Caco-2 (cell line): ENCODE results near the gene LTA4H. TPM values are rescaled to one million over a fixed set of nuclear protein-coding genes. Genes with fewer than 3 reads are reported as not detected.
A peak's percentile ranks its signal among the peaks of the same experiment; 100 is the strongest.

Experiments used
- BruUV-seq: library from RNA; stranded (reverse); fragments of 400-500 nt; replicated peaks from 2 replicates; lab custom pipeline; 2021; lab: Mats Ljungman, UMichigan
- CTCF ChIA-PET: fragments of 300-600 bp; sonication (Branson Sonifier 250); formaldehyde crosslinking; loops from one replicate; lab custom pipeline; 2022; ENCODE audit warnings: antibody characterized with exemption; lab: Charles Lee
- POLR2A ChIA-PET: fragments of 300-600 bp; sonication (Branson Sonifier 250); formaldehyde crosslinking; loops from one replicate; lab custom pipeline; 2022; ENCODE audit warnings: antibody characterized with exemption; lab: Charles Lee
- DNase-seq, 2 experiments: peaks; one replicate each; pipeline versions ENCODE4 v3.0.0 to v3.0.0-alpha.2; 2020 to 2022
- H3K27me3 ChIP-seq: replicated peaks from 2 replicates; pipeline ENCODE4 v1.6.0; 2011; ENCODE audit warnings: low read length; ENCODE audit not compliant: control insufficient read depth, insufficient read depth
- H3K36me3 ChIP-seq: 2 replicates; pipeline ENCODE4 v1.5.1; 2011; ENCODE audit warnings: low read length; ENCODE audit not compliant: control insufficient read depth, insufficient read depth
- H3K4me1 ChIP-seq: fragments of 250-450 bp; sonication (Bioruptor Pico); 2 replicates; pipeline ENCODE4 v1.5.1; 2020; ENCODE audit warnings: mild to moderate bottlenecking
- H3K4me3 ChIP-seq: 2 replicates; pipeline ENCODE4 v1.5.1; 2011; ENCODE audit warnings: low read depth, mild to moderate bottlenecking, control low read depth, low read length
- H3K9me3 ChIP-seq: fragments of 250-450 bp; sonication (Bioruptor Pico); 2 replicates; pipeline ENCODE4 v1.5.1; 2020; ENCODE audit warnings: mild to moderate bottlenecking, moderate library complexity
- H3K27ac Mint-ChIP-seq: one replicate; pipeline ENCODE4 v1.8.0; 2022; ENCODE audit warnings: mixed read lengths; ENCODE audit not compliant: unreplicated experiment
- H3K27me3 Mint-ChIP-seq: one replicate; pipeline ENCODE4 v1.8.0; 2022; ENCODE audit warnings: mixed read lengths; ENCODE audit not compliant: insufficient read depth, unreplicated experiment
- H3K36me3 Mint-ChIP-seq: one replicate; pipeline ENCODE4 v1.8.0; 2022; ENCODE audit warnings: mild to moderate bottlenecking, mixed read lengths; ENCODE audit not compliant: insufficient read depth, unreplicated experiment
- H3K4me1 Mint-ChIP-seq: one replicate; pipeline ENCODE4 v1.8.0; 2022; ENCODE audit warnings: low read depth, mixed read lengths; ENCODE audit not compliant: unreplicated experiment
- H3K4me3 Mint-ChIP-seq: one replicate; pipeline ENCODE4 v1.8.0; 2022; ENCODE audit warnings: mild to moderate bottlenecking, moderate library complexity, mixed read lengths; ENCODE audit not compliant: unreplicated experiment
- H3K9me3 Mint-ChIP-seq: one replicate; pipeline ENCODE4 v1.8.0; 2022; ENCODE audit warnings: mixed read lengths; ENCODE audit not compliant: unreplicated experiment
- intact Hi-C: fragments of 100-400 bp; cut with micrococcal nuclease; formaldehyde crosslinking; loops from one replicate; pipeline ENCODE4 v1.10.0; 2022; ENCODE audit not compliant: unreplicated experiment
- total RNA-seq: library from RNA; stranded (reverse); gene quantifications from 2 replicates; pipeline ENCODE4 v1.2.3, GENCODE V29; 2022
- TF ChIP-seq, protein P1 (sequence below), 2 experiments: fragments of 200-600 bp in 1 of 2; IDR thresholded peaks; 1 replicate in 1 of 2; 2 replicates in 1 of 2; pipeline versions ENCODE4 v1.5.1 to v1.8.0; 2011 to 2022; ENCODE audit warnings: antibody characterized with exemption in 1 of 2, control low read depth in 1 of 2, inconsistent platforms in 1 of 2, low read depth in 1 of 2, low read length in 1 of 2, mild to moderate bottlenecking in 1 of 2, moderate library complexity in 1 of 2; ENCODE audit not compliant: insufficient read depth in 1 of 2, severe bottlenecking in 1 of 2, unreplicated experiment in 1 of 2

LTA4H gene
- total RNA-seq, 1 experiment from 2014 or later: 56.7 TPM

DNA sequence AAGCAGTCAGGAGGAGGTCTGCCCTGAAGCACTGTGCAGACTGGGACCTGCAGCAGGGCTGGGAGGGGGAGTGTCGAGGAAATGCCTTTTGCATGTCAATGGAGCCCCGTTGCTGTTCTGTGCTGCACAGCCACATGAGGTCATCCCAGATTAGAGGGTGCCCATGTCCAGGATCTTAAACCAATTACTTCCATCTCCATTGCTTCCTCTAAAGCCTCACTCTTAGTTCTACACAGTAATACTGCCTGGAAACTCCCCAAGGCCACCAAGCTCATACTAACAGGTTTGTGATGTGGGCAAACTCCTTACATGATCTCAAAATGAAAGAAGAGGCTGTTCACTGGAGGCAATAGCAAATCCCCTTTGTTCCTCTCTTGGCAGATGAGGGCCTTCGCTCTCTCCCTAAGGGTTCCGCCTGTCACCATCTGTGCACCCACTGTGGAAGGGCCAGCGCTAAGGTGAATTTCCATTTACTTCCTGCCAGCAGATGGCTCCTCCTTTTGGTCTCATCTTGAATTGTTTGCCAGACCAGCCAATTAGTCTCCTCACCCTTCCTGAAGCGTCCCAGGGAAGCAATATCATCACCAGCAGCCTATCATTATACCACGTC, 35.4 kb upstream of the LTA4H start:
- intact Hi-C loops: loop anchor here (2.0 kb wide), 1 partner anchor 62 kb away; no protein-coding TSS in a partner anchor
- H3K4me3 Mint-ChIP-seq: no peak overlapping the region
- no peaks in the 10 kb centered on the region for H3K36me3 Mint-ChIP-seq
- no peaks in the 10 kb centered on the region for H3K9me3 Mint-ChIP-seq
- H3K36me3 ChIP-seq: no peaks in the 10 kb centered on the region
- H3K27me3 ChIP-seq: no peaks in the 10 kb centered on the region
- BruUV-seq: no TSS peak
- no peaks in the 10 kb centered on the region for H3K4me1 ChIP-seq
- peak in 1 of 2 experiments; percentile 19 for DNase-seq
- CTCF ChIA-PET: interaction anchor here (0.6 kb wide), 1 partner anchor 62 kb away, joined by 3 read pairs; no protein-coding TSS in a partner anchor
- no peaks in the 10 kb centered on the region for H3K9me3 ChIP-seq
- TF ChIP-seq, protein P1, sequence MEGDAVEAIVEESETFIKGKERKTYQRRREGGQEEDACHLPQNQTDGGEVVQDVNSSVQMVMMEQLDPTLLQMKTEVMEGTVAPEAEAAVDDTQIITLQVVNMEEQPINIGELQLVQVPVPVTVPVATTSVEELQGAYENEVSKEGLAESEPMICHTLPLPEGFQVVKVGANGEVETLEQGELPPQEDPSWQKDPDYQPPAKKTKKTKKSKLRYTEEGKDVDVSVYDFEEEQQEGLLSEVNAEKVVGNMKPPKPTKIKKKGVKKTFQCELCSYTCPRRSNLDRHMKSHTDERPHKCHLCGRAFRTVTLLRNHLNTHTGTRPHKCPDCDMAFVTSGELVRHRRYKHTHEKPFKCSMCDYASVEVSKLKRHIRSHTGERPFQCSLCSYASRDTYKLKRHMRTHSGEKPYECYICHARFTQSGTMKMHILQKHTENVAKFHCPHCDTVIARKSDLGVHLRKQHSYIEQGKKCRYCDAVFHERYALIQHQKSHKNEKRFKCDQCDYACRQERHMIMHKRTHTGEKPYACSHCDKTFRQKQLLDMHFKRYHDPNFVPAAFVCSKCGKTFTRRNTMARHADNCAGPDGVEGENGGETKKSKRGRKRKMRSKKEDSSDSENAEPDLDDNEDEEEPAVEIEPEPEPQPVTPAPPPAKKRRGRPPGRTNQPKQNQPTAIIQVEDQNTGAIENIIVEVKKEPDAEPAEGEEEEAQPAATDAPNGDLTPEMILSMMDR (IDR thresholded peaks at IDR 0.05; ENCODE audit: insufficient read depth in 1 of 2, low read depth in 1 of 2, low read length in 1 of 2, severe bottlenecking in 1 of 2, unreplicated experiment in 1 of 2): peak in 1 of 2 experiments; percentile 13
- no peak overlapping the region for H3K27ac Mint-ChIP-seq
- H3K27me3 Mint-ChIP-seq: no peaks in the 10 kb centered on the region
- H3K4me1 Mint-ChIP-seq: peaks cover 7% of the 10 kb centered on the region
- POLR2A ChIA-PET: no interaction called here
- H3K4me3 ChIP-seq: no peak overlapping the region

- Mint-ChIP-seq H3K27me3 (no peaks in the 10 kb centered on the region), H3K4me1 (peaks cover 7% of the 10 kb centered on the region), H3K36me3 (no peaks in the 10 kb centered on the region), H3K4me3 (no peak overlapping the region), H3K9me3 (no peaks in the 10 kb centered on the region), H3K27ac (no peak overlapping the region)
- no peaks in the 10 kb centered on the region for H3K4me1 ChIP-seq
- TF ChIP-seq, protein P1 (IDR thresholded peaks at IDR 0.05; ENCODE audit: insufficient read depth in 1 of 2, low read depth in 1 of 2, low read length in 1 of 2, severe bottlenecking in 1 of 2, unreplicated experiment in 1 of 2): no peak
- DNase-seq: no peak
- no peaks in the 10 kb centered on the region for H3K36me3 ChIP-seq
- no peak overlapping the region for H3K4me3 ChIP-seq
- BruUV-seq: no TSS peak
- ChIA-PET CTCF (interaction anchor here (1.0 kb wide), 1 partner anchor 146 kb away, joined by 3 read pairs; no protein-coding TSS in a partner anchor), POLR2A (no interaction called here)
- H3K27me3 ChIP-seq: no peaks in the 10 kb centered on the region
- intact Hi-C loops: loop anchor here (2.0 kb wide), 1 partner anchor 63 kb away; no protein-coding TSS in a partner anchor
- H3K9me3 ChIP-seq: no peaks in the 10 kb centered on the region
Observed at GRCh38 chr12:96069511-96070231, 34.3 kb upstream of the LTA4H start.

DNA sequence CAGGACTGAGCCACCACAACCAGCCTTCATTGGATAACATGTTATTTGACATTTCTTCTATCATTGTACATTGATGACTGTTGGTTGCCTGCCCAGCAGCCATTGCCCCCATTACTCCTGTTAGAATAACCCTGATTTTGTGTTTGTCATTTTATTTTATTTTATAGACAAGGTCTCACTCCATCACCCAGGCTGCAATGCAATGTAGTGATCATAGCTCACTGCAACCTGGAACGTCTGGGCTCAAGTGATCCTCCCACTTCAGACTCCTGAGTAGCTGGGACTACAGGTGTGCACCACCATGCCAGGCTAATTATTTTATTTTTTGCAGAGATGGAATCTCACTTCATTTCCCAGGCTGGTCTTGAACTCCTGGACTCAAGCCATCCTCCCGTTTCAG, 33.2 kb upstream of the LTA4H start:
- ChIA-PET POLR2A (no interaction called here), CTCF (interaction anchor here (1.0 kb wide), 1 partner anchor 147 kb away, joined by 3 read pairs; no protein-coding TSS in a partner anchor)
- TF ChIP-seq, protein P1 (IDR thresholded peaks at IDR 0.05; ENCODE audit: insufficient read depth in 1 of 2, low read depth in 1 of 2, low read length in 1 of 2, severe bottlenecking in 1 of 2, unreplicated experiment in 1 of 2): no peak
- BruUV-seq: no TSS peak
- H3K36me3 ChIP-seq: no peaks in the 10 kb centered on the region
- H3K4me3 ChIP-seq: no peak overlapping the region
- H3K4me1 ChIP-seq: no peaks in the 10 kb centered on the region
- no peaks in the 10 kb centered on the region for H3K9me3 Mint-ChIP-seq
- H3K27ac Mint-ChIP-seq: no peak overlapping the region
- H3K27me3 ChIP-seq: no peaks in the 10 kb centered on the region
- no peaks in the 10 kb centered on the region for H3K36me3 Mint-ChIP-seq
- intact Hi-C loops: no loop called here
- DNase-seq: no peak
- no peaks in the 10 kb centered on the region for H3K9me3 ChIP-seq
- H3K4me1 Mint-ChIP-seq: peaks cover 7% of the 10 kb centered on the region
- H3K27me3 Mint-ChIP-seq: no peaks in the 10 kb centered on the region
- H3K4me3 Mint-ChIP-seq: no peak overlapping the region
